ENCODE data around the gene RALY.
A peak's percentile ranks its signal among the peaks of the same experiment; 100 is the strongest.

The RALY gene

DNA sequence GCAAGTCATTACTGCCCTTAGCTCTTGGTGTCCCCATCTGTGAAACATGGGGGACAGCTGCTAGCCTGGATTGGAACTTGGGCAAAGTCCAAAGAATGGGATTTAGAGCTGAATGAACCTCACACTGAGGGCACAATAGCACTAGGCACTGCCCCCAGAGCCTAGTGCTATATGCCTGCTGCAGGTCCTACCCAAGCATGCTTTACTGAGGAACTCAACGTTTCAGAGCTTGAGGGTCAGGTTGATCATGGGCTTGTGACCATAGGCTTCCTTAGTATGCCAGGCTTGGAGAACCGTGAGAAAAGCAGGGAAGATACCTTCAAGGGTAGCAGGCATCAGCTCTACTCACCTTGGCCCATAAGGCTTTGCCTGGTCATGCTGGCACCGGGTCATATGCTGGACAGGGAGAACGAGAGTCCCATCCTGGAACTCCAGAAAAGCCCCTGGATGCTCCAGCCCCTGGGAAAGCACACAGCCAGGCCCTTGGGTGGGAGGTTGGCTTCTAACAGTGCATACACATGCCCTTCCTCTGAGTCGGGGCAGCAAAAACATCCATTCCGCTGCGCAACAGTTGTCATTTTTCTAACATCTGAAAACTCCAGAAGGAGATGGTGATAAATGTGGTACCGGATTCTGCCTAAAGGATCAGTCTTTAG is 88.6 kb downstream of the RALY start:
- DNase-seq (ENCODE audit: low read depth): no peak
- TF ChIP-seq, protein P1, sequence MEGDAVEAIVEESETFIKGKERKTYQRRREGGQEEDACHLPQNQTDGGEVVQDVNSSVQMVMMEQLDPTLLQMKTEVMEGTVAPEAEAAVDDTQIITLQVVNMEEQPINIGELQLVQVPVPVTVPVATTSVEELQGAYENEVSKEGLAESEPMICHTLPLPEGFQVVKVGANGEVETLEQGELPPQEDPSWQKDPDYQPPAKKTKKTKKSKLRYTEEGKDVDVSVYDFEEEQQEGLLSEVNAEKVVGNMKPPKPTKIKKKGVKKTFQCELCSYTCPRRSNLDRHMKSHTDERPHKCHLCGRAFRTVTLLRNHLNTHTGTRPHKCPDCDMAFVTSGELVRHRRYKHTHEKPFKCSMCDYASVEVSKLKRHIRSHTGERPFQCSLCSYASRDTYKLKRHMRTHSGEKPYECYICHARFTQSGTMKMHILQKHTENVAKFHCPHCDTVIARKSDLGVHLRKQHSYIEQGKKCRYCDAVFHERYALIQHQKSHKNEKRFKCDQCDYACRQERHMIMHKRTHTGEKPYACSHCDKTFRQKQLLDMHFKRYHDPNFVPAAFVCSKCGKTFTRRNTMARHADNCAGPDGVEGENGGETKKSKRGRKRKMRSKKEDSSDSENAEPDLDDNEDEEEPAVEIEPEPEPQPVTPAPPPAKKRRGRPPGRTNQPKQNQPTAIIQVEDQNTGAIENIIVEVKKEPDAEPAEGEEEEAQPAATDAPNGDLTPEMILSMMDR (conservative IDR thresholded peaks at IDR 0.05; ENCODE audit: control insufficient read depth, insufficient read depth, low read depth, low read length): no peak
- H3K4me3 ChIP-seq (ENCODE audit: control insufficient read depth, low read depth, low read length): no peak overlapping the region

- TF ChIP-seq, protein P1 (conservative IDR thresholded peaks at IDR 0.05; ENCODE audit: control insufficient read depth, insufficient read depth, low read depth, low read length): peak; percentile 14
These were observed 89.4 kb downstream of the RALY start for GRCh38 chr20:34083137-34083536.

DNA sequence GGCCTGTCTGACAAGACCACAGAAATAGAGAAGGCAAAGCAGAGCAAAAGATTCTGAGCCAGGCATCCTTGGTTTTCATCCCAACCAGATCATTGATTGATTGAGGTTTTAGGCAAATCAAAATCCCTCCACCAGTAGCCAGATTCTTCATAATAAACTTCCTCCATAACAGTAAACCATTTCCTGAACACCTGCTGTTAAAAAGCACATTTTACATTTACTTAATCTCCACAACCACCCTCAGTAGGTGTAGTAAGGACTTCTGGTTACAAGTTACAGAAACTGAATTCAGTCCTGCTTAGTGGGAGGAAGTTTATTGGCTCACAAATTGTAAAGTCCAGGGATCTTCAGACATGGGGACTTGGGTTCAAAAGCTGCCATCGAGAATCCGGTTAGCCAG is 90.1 kb downstream of the RALY start:
- TF ChIP-seq, protein P1 (conservative IDR thresholded peaks at IDR 0.05; ENCODE audit: control insufficient read depth, insufficient read depth, low read depth, low read length): no peak
- no peak for DNase-seq (ENCODE audit: low read depth)
- H3K4me3 ChIP-seq (ENCODE audit: control insufficient read depth, low read depth, low read length): no peak overlapping the region

More at GRCh38 chr20:34083137-34083536, 89.4 kb downstream of the RALY start:
- no peak overlapping the region for H3K4me3 ChIP-seq (ENCODE audit: control insufficient read depth, low read depth, low read length)
- DNase-seq (ENCODE audit: low read depth): peak; percentile 95

DNA sequence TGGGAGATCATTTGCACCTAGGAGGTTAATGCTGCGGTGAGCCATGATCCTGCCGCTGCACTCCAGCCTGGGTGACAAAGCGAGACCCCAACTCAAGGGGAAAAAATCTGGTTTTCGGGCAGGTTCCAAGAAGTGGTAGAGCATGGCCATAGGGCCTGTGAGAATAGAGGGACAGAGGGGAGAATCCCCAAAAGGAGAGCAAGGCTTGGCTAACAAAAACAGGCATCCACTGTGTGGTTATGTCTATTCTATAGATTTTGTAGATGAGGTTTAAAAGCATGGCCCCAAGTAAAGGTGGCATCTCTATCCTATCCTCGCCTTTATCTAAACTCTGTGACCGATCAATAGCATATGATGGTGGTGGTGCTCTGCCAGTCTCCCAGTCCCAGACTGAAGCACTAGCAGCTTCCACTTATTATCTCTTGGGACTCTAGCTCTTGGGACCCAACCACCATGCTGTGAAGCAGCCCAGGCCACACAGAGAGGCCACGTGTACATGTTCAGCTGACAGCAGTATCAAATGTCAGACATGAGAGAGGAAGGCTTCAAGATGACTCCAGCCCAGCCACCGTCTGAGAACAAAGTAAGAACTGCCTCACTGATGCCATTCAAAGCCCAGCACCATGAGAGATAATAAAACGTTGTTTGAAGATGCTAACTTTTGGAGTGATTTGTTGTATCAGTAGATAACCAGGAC is 90.7 kb downstream of the RALY start:
- TF ChIP-seq, protein P1 (conservative IDR thresholded peaks at IDR 0.05; ENCODE audit: control insufficient read depth, insufficient read depth, low read depth, low read length): no peak
- no peak overlapping the region for H3K4me3 ChIP-seq (ENCODE audit: control insufficient read depth, low read depth, low read length)
- no peak for DNase-seq (ENCODE audit: low read depth)

GRCh38 chr20:34085544-34086040 is 91.9 kb downstream of the RALY start:
- DNase-seq (ENCODE audit: low read depth): no peak
- TF ChIP-seq, protein P1 (conservative IDR thresholded peaks at IDR 0.05; ENCODE audit: control insufficient read depth, insufficient read depth, low read depth, low read length): no peak
- H3K4me3 ChIP-seq (ENCODE audit: control insufficient read depth, low read depth, low read length): no peak overlapping the region

- H3K4me3 ChIP-seq (ENCODE audit: control insufficient read depth, low read depth, low read length): no peak overlapping the region
- TF ChIP-seq, protein P1 (conservative IDR thresholded peaks at IDR 0.05; ENCODE audit: control insufficient read depth, insufficient read depth, low read depth, low read length): no peak
- DNase-seq (ENCODE audit: low read depth): no peak
These were observed 94.8 kb downstream of the RALY start for GRCh38 chr20:34088305-34089174.
